SIG-M5 (cell line): Measurements from ENCODE around the gene WDR73.
"Not testable (repeated sequence)": the region's sequence is repeated elsewhere in the genome, so short reads cannot be mapped to it uniquely, and the experiment has no call there.

Source experiments
- DNase-seq: peaks from one replicate; lab custom pipeline; 2025; lab: John Stamatoyannopoulos, UW

The WDR73 gene

DNA sequence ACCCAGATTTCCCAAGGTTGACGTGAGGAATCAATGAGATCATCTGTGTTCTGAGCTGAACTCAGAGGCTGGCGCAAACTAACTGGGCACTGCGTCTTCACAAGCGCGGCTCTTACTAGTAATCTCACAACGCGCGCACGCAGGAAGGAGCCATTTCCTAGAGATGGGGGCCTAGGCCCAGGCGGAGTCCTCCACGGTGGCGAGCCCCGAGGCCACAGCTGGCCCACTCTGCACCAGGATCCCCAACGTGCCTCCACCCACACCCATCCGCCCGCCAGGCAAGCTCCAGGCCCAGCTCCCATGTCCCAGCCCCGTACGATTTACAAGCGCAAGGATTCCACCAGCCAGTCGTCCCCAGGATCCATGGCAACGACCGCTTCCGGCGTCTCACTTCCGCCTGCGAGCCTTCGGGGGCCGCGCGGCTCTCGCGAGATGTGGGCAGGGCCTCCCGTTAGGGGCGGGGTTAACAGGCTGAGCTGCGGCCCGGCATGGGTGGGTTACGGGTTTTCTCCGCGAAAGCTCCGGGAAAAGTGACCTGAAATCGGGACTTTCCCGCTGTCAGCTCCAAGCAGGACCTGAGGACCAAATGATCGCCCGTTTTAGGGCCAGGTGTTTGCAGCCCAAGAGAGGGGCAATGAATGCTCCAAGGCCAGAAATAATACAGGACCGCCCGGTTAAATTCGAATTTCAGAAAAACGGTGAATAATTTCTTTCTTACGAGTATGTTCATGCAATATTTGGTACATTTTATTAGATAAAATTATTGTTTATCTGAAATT, at the start of gene WDR73:
WDR73 (minus strand) TSS at position 374 of the 779 bp plus-strand sequence; CDS start at position 365, 9 bp downstream.
- DNase-seq = peak; percentile 54

DNA sequence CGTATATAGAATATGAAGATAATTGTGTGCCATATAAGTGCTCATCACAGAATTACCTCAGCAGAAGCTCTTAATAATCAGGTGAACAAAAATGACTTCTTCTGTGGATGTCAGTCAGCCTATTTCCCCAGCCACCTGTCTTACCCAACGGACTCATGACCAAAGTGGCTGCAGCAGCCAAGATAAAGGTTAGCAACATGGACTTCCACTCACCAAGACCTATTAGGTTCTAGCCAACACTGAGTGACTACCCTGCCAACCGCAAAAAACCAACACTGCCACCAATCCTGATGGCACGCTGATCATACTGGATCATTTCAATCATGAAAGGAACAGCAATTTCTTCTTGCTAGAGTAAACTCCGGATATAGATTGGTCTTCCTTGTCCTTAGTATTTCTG, 49.7 kb upstream of the WDR73 start:
- no peak for DNase-seq

- no peak for DNase-seq
These were observed 48.9 kb upstream of the WDR73 start for GRCh38 chr15:84702961-84703482.

GRCh38 chr15:84699538-84700191, 45.6 kb upstream of the WDR73 start:
- DNase-seq = no peak

DNA sequence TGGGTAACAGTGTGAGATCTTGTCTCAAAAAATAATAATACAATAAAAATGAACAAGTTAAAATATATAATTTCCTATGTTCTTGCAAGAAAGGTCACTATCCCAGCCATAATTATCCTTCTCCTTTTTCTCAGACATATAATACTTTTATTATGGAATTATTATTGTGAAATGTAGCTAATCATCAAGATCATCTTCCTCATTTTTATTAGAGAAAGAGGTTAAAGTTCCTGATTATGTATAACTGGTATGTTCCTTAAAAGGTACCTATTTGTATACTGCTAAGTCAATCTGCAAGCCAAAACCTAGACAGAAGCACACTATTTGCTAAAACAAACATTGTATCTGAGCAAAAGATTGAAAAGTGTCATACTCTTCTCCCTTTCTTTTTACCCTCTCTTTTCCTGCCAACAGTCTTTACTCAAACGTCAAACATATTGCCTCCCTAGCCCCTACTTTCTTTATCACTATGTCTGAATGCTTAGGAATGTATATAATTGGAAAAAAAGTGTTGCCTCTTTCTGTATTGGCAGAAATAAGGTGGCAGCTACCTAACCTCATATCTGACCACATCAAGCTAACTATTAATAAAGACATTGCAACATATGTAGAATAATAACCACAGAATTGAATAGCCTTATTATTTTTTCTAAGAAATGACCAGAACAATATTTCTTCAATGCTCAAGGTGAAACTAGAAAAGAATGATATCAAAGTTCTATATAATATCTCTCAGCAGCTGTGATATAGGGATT, 43.3 kb upstream of the WDR73 start:
- no peak for DNase-seq

GRCh38 chr15:84696757-84697156, 42.7 kb upstream of the WDR73 start:
- no peak for DNase-seq

DNA sequence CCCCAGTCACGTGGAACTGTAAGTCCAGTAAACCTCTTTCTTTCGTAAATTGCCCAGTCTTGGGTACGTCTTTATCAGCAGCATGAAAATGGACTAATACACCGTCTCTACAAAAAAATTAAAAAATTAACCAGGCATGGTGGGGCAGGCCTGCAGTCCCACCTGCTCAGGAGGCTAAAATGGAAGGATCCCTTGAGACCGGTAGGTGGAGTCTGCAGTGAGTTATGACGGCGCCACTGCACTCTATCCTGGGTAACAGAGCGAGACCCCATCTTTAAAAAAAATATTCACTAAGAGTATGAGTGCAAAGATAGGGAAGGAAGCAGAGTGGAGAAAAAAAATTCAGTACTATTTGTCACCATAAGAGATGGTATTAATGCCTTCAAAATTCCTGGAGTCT, 36.3 kb upstream of the WDR73 start:
- DNase-seq = no peak

- no peak for DNase-seq
These were observed 35.8 kb upstream of the WDR73 start for GRCh38 chr15:84689858-84690257.

DNA sequence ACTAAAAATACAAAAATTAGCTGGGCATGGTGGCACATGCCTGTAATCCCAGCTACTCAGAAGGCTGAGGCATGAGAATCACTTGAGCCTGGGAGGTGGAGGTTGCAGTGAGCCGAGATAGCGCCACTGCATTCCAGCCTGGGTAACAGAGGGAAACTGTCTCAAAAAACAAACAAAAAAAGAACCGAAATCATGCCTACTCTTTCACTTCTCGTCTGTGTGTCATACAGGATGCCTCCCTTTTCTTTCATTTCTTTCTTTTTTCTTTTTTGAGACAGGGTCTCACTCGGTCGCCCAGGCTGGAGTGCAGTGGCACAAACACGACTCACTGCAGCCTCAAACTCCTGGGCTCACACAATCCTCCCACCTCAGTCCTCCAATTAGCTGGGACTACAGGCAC, 32.4 kb upstream of the WDR73 start:
- not testable (repeated sequence) for DNase-seq

- no peak for DNase-seq
These were observed 31.2 kb upstream of the WDR73 start for GRCh38 chr15:84685304-84685703.

- no peak for DNase-seq
These were observed 30.0 kb upstream of the WDR73 start for GRCh38 chr15:84684092-84684491.

DNA sequence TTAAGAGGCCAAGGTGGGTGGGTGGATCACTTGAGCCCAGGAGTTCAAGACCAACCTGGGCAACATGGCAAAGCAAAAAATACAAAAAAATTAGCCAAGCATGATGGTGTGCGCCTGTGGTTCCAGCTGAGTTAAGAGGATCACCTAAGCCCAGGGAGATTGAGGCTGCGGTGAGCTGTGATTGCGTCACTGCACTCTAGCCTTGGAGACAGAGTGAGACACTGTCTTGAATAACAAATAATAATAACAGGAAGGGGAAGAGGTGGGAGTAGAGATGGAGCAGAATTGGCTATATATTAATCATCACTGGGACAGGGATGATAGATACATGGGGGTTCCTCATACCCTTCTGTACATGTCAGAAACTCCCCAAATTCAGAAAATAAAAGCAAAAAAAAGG, 27.7 kb upstream of the WDR73 start:
- no peak for DNase-seq

DNA sequence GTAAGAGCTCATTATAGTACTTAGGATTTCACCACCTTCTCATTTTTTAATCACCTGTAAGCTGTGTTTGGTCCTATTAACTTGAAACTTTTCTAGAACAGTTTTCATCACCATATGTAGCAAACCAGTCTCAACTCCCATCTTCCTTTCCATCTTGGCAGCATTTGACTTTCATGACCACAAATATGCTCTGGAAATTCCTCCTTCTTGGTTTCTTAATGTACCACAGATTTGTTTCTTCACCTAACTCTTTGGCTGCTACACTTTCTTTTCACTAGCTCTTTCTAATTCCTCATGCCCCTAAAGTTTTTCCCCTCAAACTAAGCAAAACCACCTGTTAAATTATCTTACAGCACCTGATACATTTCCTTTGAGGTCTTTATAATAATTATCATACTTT, 17.1 kb upstream of the WDR73 start:
- DNase-seq = no peak

GRCh38 chr15:84669726-84670125, 15.6 kb upstream of the WDR73 start:
- DNase-seq = no peak

GRCh38 chr15:84668221-84668982, 14.3 kb upstream of the WDR73 start:
- DNase-seq = no peak

DNA sequence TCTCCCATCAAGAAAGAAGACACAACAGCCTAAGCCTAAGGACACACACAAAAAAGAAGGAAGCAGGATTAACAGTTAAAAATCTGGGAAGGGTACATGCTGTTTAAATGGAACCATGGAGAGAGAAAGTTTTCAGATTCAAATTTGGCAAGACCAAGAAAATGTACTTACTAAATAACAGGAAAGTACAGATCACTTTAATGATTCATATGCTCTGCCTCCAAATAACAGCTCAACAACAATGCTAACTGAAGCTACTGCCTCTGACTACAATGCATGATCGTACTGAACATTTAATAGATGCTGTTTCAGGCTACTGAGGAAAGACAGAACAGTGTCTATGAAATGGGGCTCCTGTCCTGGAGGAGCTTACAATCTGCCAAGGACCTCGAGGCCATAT, 12.3 kb upstream of the WDR73 start:
- no peak for DNase-seq

DNA sequence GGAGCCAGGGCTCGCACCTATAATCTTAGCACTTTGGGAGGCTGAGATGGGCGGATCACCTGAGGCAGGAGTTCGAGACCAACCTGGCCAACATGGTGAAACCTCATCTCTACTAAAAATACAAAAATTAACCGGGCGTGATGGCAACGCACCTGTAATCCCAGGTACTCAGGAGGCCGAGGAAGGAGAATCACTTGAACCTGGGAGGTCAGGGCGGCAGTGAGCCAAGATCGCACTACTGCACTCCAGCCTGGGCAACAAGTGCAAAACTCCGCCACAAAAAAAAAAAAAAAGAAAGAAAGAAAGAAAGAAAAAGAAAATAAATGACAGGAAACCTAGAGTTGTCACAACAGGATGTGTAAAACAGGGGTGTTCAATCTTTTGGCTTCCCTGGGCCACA, 6.9 kb upstream of the WDR73 start:
- DNase-seq = no peak

- DNase-seq = no peak
These were observed 6.1 kb upstream of the WDR73 start for GRCh38 chr15:84659904-84660781.

DNA sequence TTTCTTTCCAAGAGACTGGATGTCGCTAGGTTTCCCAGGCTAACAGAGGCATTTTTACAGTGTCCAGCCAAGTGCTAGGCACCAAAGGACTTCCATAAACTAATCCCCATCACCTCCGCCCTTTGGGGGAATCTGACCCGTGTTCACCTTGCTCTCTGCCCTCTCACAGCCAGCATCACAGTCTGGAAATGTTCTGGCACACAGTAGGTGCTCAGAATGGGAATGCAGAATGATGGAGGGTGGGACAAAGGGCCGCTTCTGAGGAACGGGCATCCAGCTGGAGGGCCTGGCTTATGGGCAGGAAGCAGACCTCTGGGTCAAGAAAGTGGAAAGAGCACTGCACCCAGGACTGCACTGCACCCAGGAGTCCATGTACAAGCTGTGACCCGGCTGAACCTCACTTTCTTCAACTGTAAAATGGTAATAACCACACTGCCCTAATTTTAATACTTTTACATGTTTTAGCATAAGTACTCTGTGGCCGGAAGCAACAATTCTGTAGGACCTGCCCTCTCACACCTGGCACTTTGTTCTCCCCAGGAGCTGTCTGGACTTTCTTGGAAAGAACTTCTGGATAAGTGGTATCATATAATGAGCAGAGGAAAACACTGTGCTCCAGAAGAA, 4.8 kb upstream of the WDR73 start:
- DNase-seq = no peak

DNA sequence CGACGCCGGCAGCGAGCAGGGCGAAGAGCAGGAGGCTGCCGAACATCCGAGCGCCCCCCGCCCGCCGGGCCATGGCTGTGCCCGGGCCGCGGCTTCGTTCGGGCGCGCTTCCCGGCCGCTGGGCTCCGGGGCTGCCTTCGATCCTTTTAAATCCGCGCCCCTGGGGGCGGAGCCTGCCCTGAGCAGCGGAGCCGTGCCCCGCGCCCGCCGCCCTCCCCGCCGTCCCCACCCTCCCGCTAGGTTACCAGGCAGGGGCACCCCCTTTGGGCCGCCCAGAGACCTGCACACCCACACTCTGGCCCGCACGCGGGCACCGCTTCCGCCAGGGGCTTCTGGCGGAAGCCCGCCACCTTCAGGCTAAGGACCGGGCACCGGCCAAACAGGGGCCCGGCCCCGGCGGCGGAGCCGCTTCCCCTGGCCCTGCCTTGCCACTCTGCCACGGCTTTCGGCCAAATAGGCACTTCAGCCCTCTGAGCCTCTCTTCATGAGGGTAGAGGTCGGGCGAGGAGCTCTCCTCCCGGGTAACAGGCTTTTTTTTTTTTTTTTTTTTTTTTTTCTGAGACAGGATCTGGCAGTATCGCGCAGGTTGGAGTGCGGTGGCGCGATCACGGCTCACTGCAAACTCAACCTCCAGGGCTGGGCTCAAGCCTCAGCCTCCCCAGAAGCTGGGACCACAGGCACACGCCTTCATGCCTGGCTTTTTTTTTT, 4.2 kb upstream of the WDR73 start, which contains the start of gene NMB:
NMB (minus strand) TSS at position 120 of the 708 bp plus-strand sequence; CDS start at position 73, 47 bp downstream.
- no peak for DNase-seq
